Fibroblast of lung (primary cell): ENCODE measurements around the gene GABRP. TPM values are rescaled to one million over a fixed set of nuclear protein-coding genes. Genes with fewer than 3 reads are reported as not detected.

Source experiments
- DNase-seq, 2 donors: peaks; one replicate each; pipeline versions ENCODE4 v3.0.0 to v3.0.0-alpha.2; 2010; ENCODE audit warnings: low read depth in 2 of 2
- H2AFZ ChIP-seq: 2 replicates; pipeline ENCODE4 v1.5.1; 2012; ENCODE audit warnings: low read length, control low read depth, inconsistent platforms
- H3K27ac ChIP-seq: 2 replicates; pipeline ENCODE4 v1.5.1; 2011; ENCODE audit warnings: low read length, control low read depth; ENCODE audit not compliant: insufficient read depth
- H3K27me3 ChIP-seq: 2 replicates; pipeline ENCODE4 v1.5.1; 2011; ENCODE audit warnings: mild to moderate bottlenecking, low read length; ENCODE audit not compliant: control insufficient read depth, insufficient read depth
- H3K36me3 ChIP-seq: 2 replicates; pipeline ENCODE4 v1.5.1; 2011; ENCODE audit warnings: low read length; ENCODE audit not compliant: control insufficient read depth, insufficient read depth
- H3K4me1 ChIP-seq: 2 replicates; pipeline ENCODE4 v1.5.1; 2011; ENCODE audit warnings: low read length; ENCODE audit not compliant: control insufficient read depth, insufficient read depth; ENCODE audit errors: extremely low read depth
- H3K4me2 ChIP-seq: 2 replicates; pipeline ENCODE4 v1.5.1; 2011; ENCODE audit warnings: low read length, control low read depth; ENCODE audit not compliant: insufficient read depth; ENCODE audit errors: extremely low read depth
- H3K4me3 ChIP-seq, 4 experiments: fragments of 200-600 bp in 1 of 4; sonication (generic) in 1 of 4; replicated peaks in 1 of 4; 2 replicates each; pipeline ENCODE4 v1.5.1; 2011 to 2016; ENCODE audit warnings: low read length in 4 of 4, low read depth in 3 of 4, mild to moderate bottlenecking in 3 of 4, control low read depth in 2 of 4, inconsistent platforms in 1 of 4, mixed read lengths in 1 of 4; ENCODE audit not compliant: insufficient read depth in 1 of 4; ENCODE audit errors: control extremely low read depth in 1 of 4
- H3K79me2 ChIP-seq: 2 replicates; pipeline ENCODE4 v1.5.1; 2012; ENCODE audit warnings: mild to moderate bottlenecking, low read length, inconsistent platforms; ENCODE audit not compliant: control insufficient read depth, insufficient read depth
- H3K9ac ChIP-seq: 2 replicates; pipeline ENCODE4 v1.5.1; 2011; ENCODE audit warnings: mild to moderate bottlenecking, low read length, control low read depth; ENCODE audit not compliant: insufficient read depth
- H3K9me3 ChIP-seq: 2 replicates; pipeline ENCODE4 v1.5.1; 2012; ENCODE audit warnings: low read depth, low read length; ENCODE audit not compliant: control insufficient read depth, insufficient read depth
- H4K20me1 ChIP-seq: 2 replicates; pipeline ENCODE4 v1.5.1; 2011; ENCODE audit warnings: low read length; ENCODE audit not compliant: control insufficient read depth, insufficient read depth; ENCODE audit errors: extremely low read depth
- EZH2 ChIP-seq: IDR thresholded peaks from 2 replicates; pipeline ENCODE4 v1.5.1; 2012; ENCODE audit warnings: low read length, control low read depth, mild to moderate bottlenecking; ENCODE audit errors: missing control alignments
- polyA plus RNA-seq, 2 donors: library from polyadenylated mRNA; depleted of rRNA in 1 of 2; stranded (reverse) in 1 of 2; unstranded in 1 of 2; fragments of >200 nt; gene quantifications; 2 replicates each; pipeline ENCODE4 v1.2.1, GENCODE V29; 2011 to 2012; ENCODE audit warnings: missing spikeins in 1 of 2
- total RNA-seq: library from RNA; depleted of rRNA; stranded (reverse); fragments of >200 nt; gene quantifications from 2 replicates; pipeline ENCODE4 v1.2.1, GENCODE V29; 2014
- TF ChIP-seq, protein P1 (sequence below), 2 donors: IDR thresholded peaks in 1 of 2; conservative IDR thresholded peaks in 1 of 2; 1 replicate in 1 of 2; 2 replicates in 1 of 2; pipeline ENCODE4 v1.5.1; 2011 to 2012; ENCODE audit warnings: low read length in 2 of 2, control low read depth in 1 of 2, inconsistent platforms in 1 of 2, low read depth in 1 of 2, mild to moderate bottlenecking in 1 of 2

GABRP gene
- total and polyA plus RNA-seq, 2 donors (not counting 1 experiment from before 2014, with no cell fraction given), result not detected

GRCh38 chr5:170746075-170746960, 37.2 kb upstream of the GABRP start:
- TF ChIP-seq, protein P1, sequence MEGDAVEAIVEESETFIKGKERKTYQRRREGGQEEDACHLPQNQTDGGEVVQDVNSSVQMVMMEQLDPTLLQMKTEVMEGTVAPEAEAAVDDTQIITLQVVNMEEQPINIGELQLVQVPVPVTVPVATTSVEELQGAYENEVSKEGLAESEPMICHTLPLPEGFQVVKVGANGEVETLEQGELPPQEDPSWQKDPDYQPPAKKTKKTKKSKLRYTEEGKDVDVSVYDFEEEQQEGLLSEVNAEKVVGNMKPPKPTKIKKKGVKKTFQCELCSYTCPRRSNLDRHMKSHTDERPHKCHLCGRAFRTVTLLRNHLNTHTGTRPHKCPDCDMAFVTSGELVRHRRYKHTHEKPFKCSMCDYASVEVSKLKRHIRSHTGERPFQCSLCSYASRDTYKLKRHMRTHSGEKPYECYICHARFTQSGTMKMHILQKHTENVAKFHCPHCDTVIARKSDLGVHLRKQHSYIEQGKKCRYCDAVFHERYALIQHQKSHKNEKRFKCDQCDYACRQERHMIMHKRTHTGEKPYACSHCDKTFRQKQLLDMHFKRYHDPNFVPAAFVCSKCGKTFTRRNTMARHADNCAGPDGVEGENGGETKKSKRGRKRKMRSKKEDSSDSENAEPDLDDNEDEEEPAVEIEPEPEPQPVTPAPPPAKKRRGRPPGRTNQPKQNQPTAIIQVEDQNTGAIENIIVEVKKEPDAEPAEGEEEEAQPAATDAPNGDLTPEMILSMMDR (conservative IDR thresholded peaks at IDR 0.05 in 1 of 2, IDR thresholded peaks at IDR 0.05 in 1 of 2; ENCODE audit: low read depth in 1 of 2, low read length in 2 of 2), result no peak
- TF ChIP-seq EZH2, result no peak
- Histone ChIP-seq H2AFZ (no peak overlapping the region), H3K9me3 (no peaks in the 10 kb centered on the region), H3K27ac (no peak overlapping the region), H3K4me2 (no peak overlapping the region), H3K36me3 (no peaks in the 10 kb centered on the region), H3K9ac (no peak overlapping the region), H4K20me1 (no peaks in the 10 kb centered on the region), H3K27me3 (peaks cover 3% of the 10 kb centered on the region), H3K79me2 (no peaks in the 10 kb centered on the region), H3K4me3 (no peak overlapping the region), H3K4me1 (no peaks in the 10 kb centered on the region)
- DNase-seq, result no peak

DNA sequence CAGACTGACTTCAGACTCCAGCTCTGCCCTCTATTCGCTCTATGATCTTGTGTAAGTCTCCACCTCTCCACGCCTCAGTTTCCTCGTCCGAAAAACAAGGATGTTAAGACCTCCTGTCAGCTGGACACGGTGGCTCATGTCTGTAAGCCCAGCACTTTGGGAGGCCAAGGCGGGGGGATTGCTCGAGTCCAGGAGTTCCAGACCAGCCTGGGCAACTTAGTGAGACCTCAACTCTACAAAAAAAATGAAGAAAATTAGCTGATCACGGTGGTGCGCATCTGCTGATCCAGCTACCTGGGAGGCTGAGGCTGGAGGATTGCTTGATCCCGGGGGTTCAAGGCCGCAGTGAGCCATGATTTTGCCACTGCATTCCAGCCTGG, 36.6 kb upstream of the GABRP start:
- Histone ChIP-seq H3K79me2 (no peaks in the 10 kb centered on the region), H3K4me2 (no peak overlapping the region), H3K27ac (no peak overlapping the region), H3K27me3 (peaks cover 3% of the 10 kb centered on the region), H3K4me1 (no peaks in the 10 kb centered on the region), H3K9ac (no peak overlapping the region), H3K9me3 (no peaks in the 10 kb centered on the region), H2AFZ (no peak overlapping the region), H3K4me3 (no peak overlapping the region), H4K20me1 (no peaks in the 10 kb centered on the region), H3K36me3 (no peaks in the 10 kb centered on the region)
- TF ChIP-seq, protein P1 (conservative IDR thresholded peaks at IDR 0.05 in 1 of 2, IDR thresholded peaks at IDR 0.05 in 1 of 2; ENCODE audit: low read depth in 1 of 2, low read length in 2 of 2), result no peak
- no peak for TF ChIP-seq EZH2
- no peak for DNase-seq

GRCh38 chr5:170747357-170747756, 36.2 kb upstream of the GABRP start:
- no peak overlapping the region for H2AFZ ChIP-seq
- no peaks in the 10 kb centered on the region for H3K4me1 ChIP-seq
- no peak overlapping the region for H3K4me3 ChIP-seq
- no peak for DNase-seq
- H3K9me3 ChIP-seq, result no peaks in the 10 kb centered on the region
- no peak overlapping the region for H3K4me2 ChIP-seq
- H3K9ac ChIP-seq, result no peak overlapping the region
- no peaks in the 10 kb centered on the region for H3K36me3 ChIP-seq
- H3K79me2 ChIP-seq, result no peaks in the 10 kb centered on the region
- no peak overlapping the region for H3K27ac ChIP-seq
- TF ChIP-seq EZH2, result no peak
- TF ChIP-seq, protein P1 (conservative IDR thresholded peaks at IDR 0.05 in 1 of 2, IDR thresholded peaks at IDR 0.05 in 1 of 2; ENCODE audit: low read depth in 1 of 2, low read length in 2 of 2), result no peak
- peaks cover 3% of the 10 kb centered on the region for H3K27me3 ChIP-seq
- H4K20me1 ChIP-seq, result no peaks in the 10 kb centered on the region
